GM20431 (cell line): ENCODE data around the gene ARHGEF28.

Source experiments
- in situ Hi-C: fragments of 300-500 bp; cut with MseI, MboI; formaldehyde crosslinking; loops from one replicate; pipeline ENCODE4 v1.15.0; 2020; ENCODE audit warnings: low sequenced_read_pairs; ENCODE audit not compliant: unreplicated experiment

Gene ARHGEF28

GRCh38 chr5:73764586-73764985 lies 138.6 kb downstream of the ARHGEF28 start:
- in situ Hi-C loops = no loop called here

GRCh38 chr5:73764996-73765395 lies 139.0 kb downstream of the ARHGEF28 start:
- in situ Hi-C loops = no loop called here

- in situ Hi-C loops = no loop called here
These were observed 140.9 kb downstream of the ARHGEF28 start for GRCh38 chr5:73766902-73767301.

GRCh38 chr5:73770172-73771025 lies 144.4 kb downstream of the ARHGEF28 start:
- in situ Hi-C loops = no loop called here

GRCh38 chr5:73774924-73775323 lies 148.9 kb downstream of the ARHGEF28 start:
- in situ Hi-C loops = no loop called here

- in situ Hi-C loops = no loop called here
These were observed 150.4 kb downstream of the ARHGEF28 start for GRCh38 chr5:73776405-73776804.

- in situ Hi-C loops = no loop called here
These were observed 151.2 kb downstream of the ARHGEF28 start for GRCh38 chr5:73777192-73777591.

GRCh38 chr5:73780302-73781080 lies 154.5 kb downstream of the ARHGEF28 start:
- in situ Hi-C loops = no loop called here

GRCh38 chr5:73781107-73781768 lies 155.2 kb downstream of the ARHGEF28 start:
- in situ Hi-C loops = no loop called here

GRCh38 chr5:73783828-73784227 lies 157.8 kb downstream of the ARHGEF28 start:
- in situ Hi-C loops = no loop called here

GRCh38 chr5:73786043-73786831 lies 160.2 kb downstream of the ARHGEF28 start:
- in situ Hi-C loops = no loop called here

GRCh38 chr5:73789851-73790281 lies 163.9 kb downstream of the ARHGEF28 start:
- in situ Hi-C loops = loop anchor here (10.0 kb wide), 1 partner anchor 205 kb away; no protein-coding TSS in a partner anchor

GRCh38 chr5:73791389-73791788 lies 165.4 kb downstream of the ARHGEF28 start:
- in situ Hi-C loops = loop anchor here (10.0 kb wide), 1 partner anchor 207 kb away; no protein-coding TSS in a partner anchor

GRCh38 chr5:73792687-73793320 lies 166.8 kb downstream of the ARHGEF28 start:
- in situ Hi-C loops = loop anchor here (10.0 kb wide), 1 partner anchor 208 kb away; no protein-coding TSS in a partner anchor

GRCh38 chr5:73793911-73794310 lies 167.9 kb downstream of the ARHGEF28 start:
- in situ Hi-C loops = loop anchor here (10.0 kb wide), 1 partner anchor 209 kb away; no protein-coding TSS in a partner anchor

- in situ Hi-C loops = loop anchor here (10.0 kb wide), 1 partner anchor 212 kb away; no protein-coding TSS in a partner anchor
These were observed 170.5 kb downstream of the ARHGEF28 start for GRCh38 chr5:73796164-73797131.

GRCh38 chr5:73797132-73797510 lies 171.1 kb downstream of the ARHGEF28 start:
- in situ Hi-C loops = loop anchor here (10.0 kb wide), 1 partner anchor 212 kb away; no protein-coding TSS in a partner anchor
